H1 (cell line): ENCODE measurements around the gene BTBD9.

ENCODE experiments used
- CTCF ChIP-seq, 3 experiments: IDR thresholded peaks; 1 replicate in 2 of 3; 2 replicates in 1 of 3; pipeline versions ENCODE4 v1.5.1 to v1.6.1; 2011; ENCODE audit warnings: low read length in 3 of 3, mild to moderate bottlenecking in 3 of 3, inconsistent platforms in 2 of 3, low read depth in 1 of 3, moderate library complexity in 1 of 3; ENCODE audit not compliant: insufficient read depth in 1 of 3; ENCODE audit errors: control extremely low read depth in 1 of 3
- EP300 ChIP-seq, 2 experiments: IDR thresholded peaks; 1 replicate in 1 of 2; 2 replicates in 1 of 2; pipeline ENCODE4 v1.6.1; 2011 to 2012; ENCODE audit warnings: low read depth in 2 of 2, low read length in 2 of 2, mild to moderate bottlenecking in 2 of 2, borderline replicate concordance in 1 of 2, inconsistent platforms in 1 of 2, moderate library complexity in 1 of 2
- FOSL1 ChIP-seq: IDR thresholded peaks from 2 replicates; pipeline ENCODE4 v1.6.1; 2011; ENCODE audit warnings: mild to moderate bottlenecking, low read depth, low read length, moderate library complexity; ENCODE audit not compliant: insufficient read depth
- JUND ChIP-seq: IDR thresholded peaks from 2 replicates; pipeline ENCODE4 v1.6.1; 2011; ENCODE audit warnings: mild to moderate bottlenecking, improper control_type of control experiment, low read length
- RFX5 ChIP-seq: IDR thresholded peaks from 2 replicates; pipeline ENCODE4 v1.6.1; 2011; ENCODE audit warnings: low read depth, low read length, improper control_type of control experiment, borderline replicate concordance
- TAF1 ChIP-seq: IDR thresholded peaks from 2 replicates; pipeline ENCODE4 v1.6.1; 2011; ENCODE audit warnings: mild to moderate bottlenecking, low read depth, low read length
- ZNF274 ChIP-seq: IDR thresholded peaks from 2 replicates; pipeline ENCODE4 v1.7.0; 2012; ENCODE audit warnings: low read length, borderline replicate concordance; ENCODE audit errors: extremely low read depth

GRCh38 chr6:38192011-38192410, 447.7 kb downstream of the BTBD9 start:
- no peak for TF ChIP-seq CTCF (IDR thresholded peaks at IDR 0.05; ENCODE audit: control extremely low read depth in 1 of 3, insufficient read depth in 1 of 3, low read depth in 1 of 3, low read length in 3 of 3)
- no peak for TF ChIP-seq TAF1
- no peak for TF ChIP-seq EP300 (IDR thresholded peaks at IDR 0.05; ENCODE audit: borderline replicate concordance in 1 of 2, low read depth in 2 of 2, low read length in 2 of 2)
- TF ChIP-seq FOSL1: no peak
- no peak for TF ChIP-seq RFX5
- no peak for TF ChIP-seq JUND
- no peak for TF ChIP-seq ZNF274
